Heart right ventricle (tissue), 16 donors: ENCODE measurements around the gene SMG6. TPM values are rescaled to one million over a fixed set of nuclear protein-coding genes. Genes with fewer than 3 reads are reported as not detected.

ENCODE experiments used
- ATAC-seq, 8 donors: fragments of 200-7000 bp; cut with Tn5 transposase; one replicate each; pipeline ENCODE4 v1.9.1; 2020; ENCODE audit warnings: mild to moderate bottlenecking in 8 of 8, moderate library complexity in 8 of 8, moderate number of reproducible peaks in 1 of 8
- DNase-seq, 2 donors: peaks; one replicate each; pipeline ENCODE4 v3.0.0-alpha.2; 2020
- H3K27ac ChIP-seq, 10 donors: fragments of 200-600 bp; sonication (generic) in 2 of 10; one replicate each; pipeline versions ENCODE4 v1.5.0 to v1.8.0; 2020 to 2022; ENCODE audit warnings: mild to moderate bottlenecking in 3 of 10
- H3K27me3 ChIP-seq, 7 donors: fragments of 200-600 bp; one replicate each; pipeline ENCODE4 v1.8.0; 2021 to 2022; ENCODE audit warnings: mild to moderate bottlenecking in 2 of 7
- H3K36me3 ChIP-seq, 9 donors: fragments of 200-600 bp; sonication (generic) in 1 of 9; one replicate each; pipeline versions ENCODE4 v1.5.0 to v1.8.0; 2020 to 2022; ENCODE audit warnings: mild to moderate bottlenecking in 2 of 9
- H3K4me1 ChIP-seq, 9 donors: fragments of 200-600 bp; sonication (generic) in 1 of 9; one replicate each; pipeline versions ENCODE4 v1.5.0 to v1.8.0; 2020 to 2022; ENCODE audit warnings: mild to moderate bottlenecking in 4 of 9
- H3K4me3 ChIP-seq, 10 donors: fragments of 200-600 bp; sonication (generic) in 2 of 10; one replicate each; pipeline versions ENCODE4 v1.5.0 to v1.8.0; 2020 to 2022; ENCODE audit warnings: mild to moderate bottlenecking in 7 of 10, moderate library complexity in 2 of 10
- H3K9me3 ChIP-seq, 11 donors: fragments of 200-600 bp in 10 of 11; sonication (generic) in 2 of 11; one replicate each; pipeline versions ENCODE4 v1.5.0 to v1.8.0; 2013 to 2022; ENCODE audit warnings: mild to moderate bottlenecking in 2 of 11, control low read depth in 1 of 11, moderate library complexity in 1 of 11
- WGBS, 2 donors: extraction: QIAGEN DNeasy Blood & Tissue Kit; methylation state at CpG; one replicate each; pipeline ENCODE4 v1.1.7; 2013; ENCODE audit warnings: inconsistent platforms in 1 of 2; 5-methylcytosine and 5-hydroxymethylcytosine counted together
- intact Hi-C, 10 donors: fragments of 100-400 bp; cut with DNase I; formaldehyde crosslinking; loops; one replicate each; pipeline versions ENCODE4 v1.11.1 to v1.14.2; 2022
- polyA plus RNA-seq, 2 donors: library from polyadenylated mRNA; stranded (reverse); fragments of 200-250 nt; gene quantifications; one replicate each; pipeline ENCODE4 v1.2.3, GENCODE V29; 2013
- total RNA-seq, 10 donors: library from RNA; stranded (reverse); fragmentation: NEBNext Ultra II Directional in 3 of 10; extraction: Animal tissue kit (Norgen Biotek cat#: 25700) in 3 of 10; gene quantifications; one replicate each; pipeline versions ENCODE4 v1.2.1 to v1.2.4, GENCODE V29; 2021 to 2023
- TF ChIP-seq, protein P1 (sequence below), 9 donors: fragments of 200-600 bp; sonication (generic) in 2 of 9; IDR thresholded peaks; one replicate each; pipeline versions ENCODE4 v1.5.0 to v1.8.0; 2021 to 2022; ENCODE audit warnings: antibody characterized with exemption in 9 of 9, mild to moderate bottlenecking in 5 of 9, moderate library complexity in 1 of 9
- donor health status: Arrhythmogenic right ventricular cardiomyopathy.
- donor health status: ischemic (EF 13 %, LVEDD 7.1; RV severe dilation, severe dysfunction).
- donor health status: healthy with polysubstance abuse.
- donor health status: DM: no; HTN: yes; CAD: no.
- donor health status: DM: no; HTN: no; CAD: no.
- donor health status: ischemic (EF 25% LVEDD 6.9; RV normal size, moderate dysfunction).
- donor health status: ischemic (EF 25% LVEDD 5.7; RV mildly dilated, moderate dysfunction).
- donor health status: healthy.
- donor health status: DM: yes; HTN: yes; CAD: no.
- donor health status: Ischemic cardiomyopathy.
- donor health status: ischemic (EF 35%, LVEDD 5.7; RV mildly dilated, moderate dysfunction).
- donor health status: nonischemic (EF 11% LVEDD 7.7; RV severe dilation, severe dysfunction).
- donor health status: DM: yes; HTN: yes; CAD: no.
- donor health status: PGD.
- donor health status: ischemic (EF 29% LVEDD 5.4; RV normal size, mild dysfunction).
- donor health status: nonischemic (EF 23%, LVEDD 6.1; RV moderate dilation, normal function).

SMG6 gene
- total and polyA plus RNA-seq, 12 donors = 13.6 to 28.1 (median 19.6) TPM

DNA sequence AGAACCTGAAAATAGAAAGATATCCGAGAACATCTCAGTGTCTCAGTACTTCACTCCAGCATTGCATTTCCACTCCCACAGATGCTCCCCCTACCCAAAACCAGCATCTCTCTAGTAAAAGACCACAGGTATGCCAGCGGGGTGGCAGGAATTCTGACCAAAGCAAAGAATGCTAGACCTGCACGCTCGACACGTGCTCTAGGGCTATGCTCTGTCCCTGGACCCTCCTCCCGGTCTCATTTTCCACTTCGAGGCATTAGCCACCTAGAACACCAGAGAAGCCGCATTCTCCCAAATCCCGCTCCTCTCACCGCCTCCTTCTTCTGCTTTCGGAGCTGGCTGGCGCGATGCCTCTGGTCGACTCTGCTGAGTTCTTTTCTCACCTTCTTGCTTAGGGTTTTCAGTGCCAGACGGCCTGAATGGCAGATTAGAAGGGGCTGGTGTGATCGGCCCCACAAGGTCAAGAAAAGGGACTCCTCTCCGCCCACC, 32.2 kb upstream of the SMG6 start:
- no peak for DNase-seq
- intact Hi-C loops = no loop called here

DNA sequence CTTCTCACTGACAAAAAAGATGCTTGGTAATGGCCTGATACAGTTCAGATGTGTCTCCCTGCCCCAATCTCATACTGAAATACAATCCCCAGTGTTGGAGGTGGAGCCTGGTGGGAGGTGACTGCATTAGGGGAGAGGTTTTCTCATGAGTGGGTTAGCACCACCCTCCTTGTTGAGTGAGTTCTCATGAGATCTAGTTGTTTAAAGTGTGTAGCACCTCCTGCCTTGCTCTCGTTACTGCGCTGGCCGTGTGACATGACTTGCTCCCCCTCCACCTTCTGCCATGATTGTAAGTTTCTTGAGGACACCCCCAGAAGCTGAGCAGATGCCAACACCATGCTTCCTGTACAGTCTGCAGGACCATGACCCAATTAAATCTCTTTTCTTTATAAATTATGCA, 27.7 kb upstream of the SMG6 start:
- intact Hi-C loops = no loop called here

More for the DNA sequence above, 32.2 kb upstream of the SMG6 start:
- H3K27me3 ChIP-seq = no peaks in the 10 kb centered on the region
- 2% methylated on average over 17 of the region's 17 CpGs for WGBS, 2 donors
- H3K9me3 ChIP-seq = no peaks in the 10 kb centered on the region
- TF ChIP-seq, protein P1, sequence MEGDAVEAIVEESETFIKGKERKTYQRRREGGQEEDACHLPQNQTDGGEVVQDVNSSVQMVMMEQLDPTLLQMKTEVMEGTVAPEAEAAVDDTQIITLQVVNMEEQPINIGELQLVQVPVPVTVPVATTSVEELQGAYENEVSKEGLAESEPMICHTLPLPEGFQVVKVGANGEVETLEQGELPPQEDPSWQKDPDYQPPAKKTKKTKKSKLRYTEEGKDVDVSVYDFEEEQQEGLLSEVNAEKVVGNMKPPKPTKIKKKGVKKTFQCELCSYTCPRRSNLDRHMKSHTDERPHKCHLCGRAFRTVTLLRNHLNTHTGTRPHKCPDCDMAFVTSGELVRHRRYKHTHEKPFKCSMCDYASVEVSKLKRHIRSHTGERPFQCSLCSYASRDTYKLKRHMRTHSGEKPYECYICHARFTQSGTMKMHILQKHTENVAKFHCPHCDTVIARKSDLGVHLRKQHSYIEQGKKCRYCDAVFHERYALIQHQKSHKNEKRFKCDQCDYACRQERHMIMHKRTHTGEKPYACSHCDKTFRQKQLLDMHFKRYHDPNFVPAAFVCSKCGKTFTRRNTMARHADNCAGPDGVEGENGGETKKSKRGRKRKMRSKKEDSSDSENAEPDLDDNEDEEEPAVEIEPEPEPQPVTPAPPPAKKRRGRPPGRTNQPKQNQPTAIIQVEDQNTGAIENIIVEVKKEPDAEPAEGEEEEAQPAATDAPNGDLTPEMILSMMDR (IDR thresholded peaks at IDR 0.05) = no peak
- no peak for ATAC-seq
- H3K4me1 ChIP-seq = peaks cover 7 to 31% (median 25%) of the 10 kb centered on the region in 9 donors
- peak overlapping the region in 9 of 10 donors; percentile 70 to 92 (median 87) for H3K27ac ChIP-seq
- peaks cover 0 to 49% (median 42%) of the 10 kb centered on the region in 9 donors for H3K36me3 ChIP-seq
- peak overlapping the region; percentile 63 to 97 (median 86) for H3K4me3 ChIP-seq

DNA sequence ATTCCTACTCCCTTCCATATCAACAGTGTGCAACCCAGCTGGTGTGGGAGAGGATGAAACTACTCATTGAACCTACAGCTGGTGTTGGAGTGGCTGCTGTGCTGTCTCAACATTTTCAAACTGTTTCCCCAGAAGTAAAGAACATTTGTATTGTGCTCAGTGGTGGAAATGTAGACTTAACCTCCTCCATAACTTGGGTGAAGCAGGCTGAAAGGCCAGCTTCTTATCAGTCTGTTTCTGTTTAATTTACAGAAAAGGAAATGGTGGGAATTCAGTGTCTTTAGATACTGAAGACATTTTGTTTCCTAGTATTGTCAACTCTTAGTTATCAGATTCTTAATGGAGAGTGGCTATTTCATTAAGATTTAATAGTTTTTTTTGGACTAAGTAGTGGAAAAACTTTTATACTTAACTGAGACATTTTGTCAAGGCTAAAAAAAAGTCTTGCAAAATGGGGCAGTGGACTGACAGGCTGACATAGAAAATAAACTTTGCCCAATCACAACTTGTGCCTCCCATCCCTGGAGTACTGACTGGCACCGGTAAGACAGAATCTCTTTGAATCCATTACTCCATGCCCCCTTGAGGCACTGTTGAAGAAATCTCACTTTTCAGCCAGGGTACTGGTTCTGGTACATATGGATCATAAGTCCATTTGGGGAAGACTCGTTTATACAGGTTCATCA, 20.2 kb upstream of the SMG6 start:
- 74 to 76% methylated on average over 2 of the region's 2 CpGs for WGBS, 2 donors
- no peak overlapping the region for H3K27ac ChIP-seq
- intact Hi-C loops = no loop called here
- ATAC-seq (peak in 1 of 8 donors; percentile 19), DNase-seq (no peak)
- H3K4me3 ChIP-seq = no peak overlapping the region
- TF ChIP-seq, protein P1 (IDR thresholded peaks at IDR 0.05) = no peak
- no peaks in the 10 kb centered on the region for H3K9me3 ChIP-seq
- peaks cover 0 to 95% (median 59%) of the 10 kb centered on the region in 9 donors for H3K36me3 ChIP-seq
- H3K27me3 ChIP-seq = no peaks in the 10 kb centered on the region
- H3K4me1 ChIP-seq = peaks cover 0 to 2% (median 0%) of the 10 kb centered on the region in 9 donors

More for the DNA sequence above, 27.7 kb upstream of the SMG6 start:
- ATAC-seq (no peak), DNase-seq (no peak)
- Histone ChIP-seq H3K9me3 (no peaks in the 10 kb centered on the region), H3K4me1 (peaks cover 5 to 17% (median 14%) of the 10 kb centered on the region in 9 donors), H3K4me3 (no peak overlapping the region), H3K27me3 (no peaks in the 10 kb centered on the region), H3K36me3 (peaks cover 0 to 93% (median 80%) of the 10 kb centered on the region in 9 donors), H3K27ac (no peak overlapping the region)
- TF ChIP-seq, protein P1 (IDR thresholded peaks at IDR 0.05) = no peak
- WGBS, 2 donors = 57 to 58% methylated on average over 3 of the region's 3 CpGs

DNA sequence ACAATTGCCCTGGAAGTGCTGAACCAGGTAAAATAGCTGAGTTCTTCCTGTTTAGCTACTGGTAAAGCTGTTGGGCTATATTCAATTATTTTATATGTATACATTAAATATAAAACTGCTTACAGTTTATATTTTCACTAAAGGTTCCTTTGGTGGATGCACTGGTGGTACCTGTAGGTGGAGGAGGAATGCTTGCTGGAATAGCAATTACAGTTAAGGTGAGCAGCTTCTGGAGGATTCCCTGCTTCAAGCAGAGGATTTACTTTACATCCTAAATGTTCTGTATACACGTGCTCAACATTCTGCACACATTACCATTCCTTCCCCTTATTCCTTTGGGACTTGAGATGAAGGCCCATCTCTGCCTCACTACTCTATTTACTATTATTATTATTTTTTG, 17.8 kb upstream of the SMG6 start:
- TF ChIP-seq, protein P1 (IDR thresholded peaks at IDR 0.05) = no peak
- no peak overlapping the region for H3K27ac ChIP-seq
- peaks cover 0 to 5% (median 0%) of the 10 kb centered on the region in 9 donors for H3K4me1 ChIP-seq
- ATAC-seq (no peak), DNase-seq (no peak)
- H3K36me3 ChIP-seq = peaks cover 0 to 81% (median 40%) of the 10 kb centered on the region in 9 donors
- intact Hi-C loops = no loop called here
- 49 to 59% methylated on average over 1 of the region's 1 CpG for WGBS, 2 donors
- H3K9me3 ChIP-seq = no peaks in the 10 kb centered on the region
- H3K27me3 ChIP-seq = no peaks in the 10 kb centered on the region
- H3K4me3 ChIP-seq = no peak overlapping the region
